SH-SY5Y (cell line): Measurements from ENCODE around the gene FOSB.

ENCODE experiments used
- GATA2 ChIP-seq: IDR thresholded peaks from 2 replicates; pipeline ENCODE4 v1.6.1; 2011; ENCODE audit warnings: mild to moderate bottlenecking, low read depth, low read length
- GATA3 ChIP-seq: IDR thresholded peaks from 2 replicates; pipeline ENCODE4 v1.6.1; 2011; ENCODE audit warnings: low read depth, mild to moderate bottlenecking, low read length, moderate library complexity

DNA sequence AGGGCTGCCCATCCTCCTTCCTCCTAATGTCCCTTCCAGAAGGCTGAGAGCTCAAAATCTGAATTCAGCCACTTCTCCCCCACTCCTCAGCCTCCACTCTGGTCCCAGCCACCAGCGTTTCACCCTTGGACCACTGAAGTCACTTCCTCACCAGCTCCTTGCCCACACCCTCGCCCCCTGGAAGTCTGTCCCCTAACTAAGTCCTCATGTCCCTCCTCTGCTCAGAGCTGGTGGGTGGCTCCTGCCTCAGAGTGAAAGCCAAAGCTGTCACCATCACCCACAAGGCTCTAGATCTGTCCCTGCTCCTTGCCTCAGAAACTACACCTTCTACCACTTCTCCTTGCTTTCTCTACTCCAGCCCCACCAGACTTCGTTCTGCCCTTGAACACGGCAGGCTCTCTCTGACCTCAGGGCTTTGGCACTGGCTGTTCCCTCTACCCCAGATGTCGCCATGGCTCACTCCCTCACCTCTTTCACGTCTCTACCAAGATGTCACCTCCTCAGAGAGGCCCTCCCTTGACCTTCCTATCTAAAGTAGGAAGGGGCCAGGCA lies 45.8 kb upstream of the FOSB start:
- TF ChIP-seq GATA2 (no peak), GATA3 (no peak)
